AG09309 (cell line): ENCODE measurements around the gene PRRT1.
A peak's percentile ranks its signal among the peaks of the same experiment; 100 is the strongest.
"Not testable (repeated sequence)": the region's sequence is repeated elsewhere in the genome, so short reads cannot be mapped to it uniquely, and the experiment has no call there.

Source experiments
- DNase-seq: peaks from one replicate; pipeline ENCODE4 v3.0.0-alpha.2; 2010; ENCODE audit warnings: low read depth
- H3K4me3 ChIP-seq: 2 replicates; pipeline ENCODE4 v1.5.1; 2011; ENCODE audit warnings: mild to moderate bottlenecking, low read depth, low read length, moderate library complexity; ENCODE audit not compliant: control insufficient read depth
- TF ChIP-seq, protein P1 (sequence below): IDR thresholded peaks from 2 replicates; pipeline ENCODE4 v1.5.1; 2011; ENCODE audit warnings: mild to moderate bottlenecking, low read depth, low read length, inconsistent platforms; ENCODE audit not compliant: insufficient read depth, control insufficient read depth; ENCODE audit errors: missing control alignments

Gene PRRT1

DNA sequence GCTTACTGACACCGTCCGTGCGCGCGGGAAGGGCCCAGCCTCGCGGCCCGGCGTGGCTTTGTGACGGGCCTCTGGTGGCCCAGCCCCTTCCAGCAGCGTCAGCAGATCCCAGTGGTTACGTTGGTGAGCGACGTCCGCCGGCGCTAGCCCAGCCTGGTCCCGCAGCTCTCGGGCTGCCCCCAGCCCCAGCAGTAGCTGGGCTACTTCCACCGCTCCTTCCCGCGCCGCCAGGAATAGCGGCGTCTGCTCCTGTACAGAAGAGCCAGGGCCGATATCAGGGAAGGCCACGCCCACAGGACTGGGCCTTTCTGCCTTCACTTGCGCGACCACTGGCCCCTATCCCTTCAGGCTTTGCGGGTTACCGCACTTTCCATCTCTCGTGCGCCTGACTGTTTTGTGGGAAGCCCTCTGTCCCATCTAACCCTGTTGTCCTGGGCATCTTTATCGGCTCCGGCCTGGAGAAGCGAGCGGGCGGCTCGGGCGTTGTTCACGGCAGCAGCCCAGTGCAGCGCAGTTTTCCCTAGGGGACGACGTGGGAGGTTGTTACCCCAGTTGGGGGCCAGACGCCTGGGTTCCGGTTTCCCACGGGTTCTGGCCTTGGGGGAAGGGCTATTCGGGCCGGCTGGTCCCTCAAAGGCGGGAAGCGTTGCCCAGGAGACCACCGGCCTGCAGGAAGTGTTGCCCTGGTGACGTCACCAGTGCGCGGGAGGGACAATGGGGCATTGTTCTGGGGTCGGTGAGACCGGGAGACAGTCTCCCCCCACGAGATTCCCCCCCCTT lies 44.4 kb upstream of the PRRT1 start:
- peak; percentile 21 for DNase-seq
- peak overlapping the region; percentile 89 for H3K4me3 ChIP-seq
- TF ChIP-seq, protein P1, sequence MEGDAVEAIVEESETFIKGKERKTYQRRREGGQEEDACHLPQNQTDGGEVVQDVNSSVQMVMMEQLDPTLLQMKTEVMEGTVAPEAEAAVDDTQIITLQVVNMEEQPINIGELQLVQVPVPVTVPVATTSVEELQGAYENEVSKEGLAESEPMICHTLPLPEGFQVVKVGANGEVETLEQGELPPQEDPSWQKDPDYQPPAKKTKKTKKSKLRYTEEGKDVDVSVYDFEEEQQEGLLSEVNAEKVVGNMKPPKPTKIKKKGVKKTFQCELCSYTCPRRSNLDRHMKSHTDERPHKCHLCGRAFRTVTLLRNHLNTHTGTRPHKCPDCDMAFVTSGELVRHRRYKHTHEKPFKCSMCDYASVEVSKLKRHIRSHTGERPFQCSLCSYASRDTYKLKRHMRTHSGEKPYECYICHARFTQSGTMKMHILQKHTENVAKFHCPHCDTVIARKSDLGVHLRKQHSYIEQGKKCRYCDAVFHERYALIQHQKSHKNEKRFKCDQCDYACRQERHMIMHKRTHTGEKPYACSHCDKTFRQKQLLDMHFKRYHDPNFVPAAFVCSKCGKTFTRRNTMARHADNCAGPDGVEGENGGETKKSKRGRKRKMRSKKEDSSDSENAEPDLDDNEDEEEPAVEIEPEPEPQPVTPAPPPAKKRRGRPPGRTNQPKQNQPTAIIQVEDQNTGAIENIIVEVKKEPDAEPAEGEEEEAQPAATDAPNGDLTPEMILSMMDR = no peak

DNA sequence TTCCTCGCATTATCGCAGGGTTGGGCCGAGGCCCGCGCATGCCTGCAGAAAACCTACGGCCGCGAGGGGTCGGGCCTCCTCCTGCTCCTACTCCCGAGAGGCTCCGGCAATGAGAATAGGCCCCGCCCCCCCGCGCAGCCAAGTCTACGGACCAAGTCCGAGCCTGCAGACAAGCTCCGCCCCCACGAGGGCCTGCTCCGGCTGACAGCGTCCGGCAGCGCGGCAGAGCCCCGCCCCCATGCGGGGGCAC lies 43.8 kb upstream of the PRRT1 start:
- TF ChIP-seq, protein P1 = peak; percentile 60
- peak; percentile 99 for DNase-seq
- no peak overlapping the region; the same call in 1 of the 2 replicates for H3K4me3 ChIP-seq

DNA sequence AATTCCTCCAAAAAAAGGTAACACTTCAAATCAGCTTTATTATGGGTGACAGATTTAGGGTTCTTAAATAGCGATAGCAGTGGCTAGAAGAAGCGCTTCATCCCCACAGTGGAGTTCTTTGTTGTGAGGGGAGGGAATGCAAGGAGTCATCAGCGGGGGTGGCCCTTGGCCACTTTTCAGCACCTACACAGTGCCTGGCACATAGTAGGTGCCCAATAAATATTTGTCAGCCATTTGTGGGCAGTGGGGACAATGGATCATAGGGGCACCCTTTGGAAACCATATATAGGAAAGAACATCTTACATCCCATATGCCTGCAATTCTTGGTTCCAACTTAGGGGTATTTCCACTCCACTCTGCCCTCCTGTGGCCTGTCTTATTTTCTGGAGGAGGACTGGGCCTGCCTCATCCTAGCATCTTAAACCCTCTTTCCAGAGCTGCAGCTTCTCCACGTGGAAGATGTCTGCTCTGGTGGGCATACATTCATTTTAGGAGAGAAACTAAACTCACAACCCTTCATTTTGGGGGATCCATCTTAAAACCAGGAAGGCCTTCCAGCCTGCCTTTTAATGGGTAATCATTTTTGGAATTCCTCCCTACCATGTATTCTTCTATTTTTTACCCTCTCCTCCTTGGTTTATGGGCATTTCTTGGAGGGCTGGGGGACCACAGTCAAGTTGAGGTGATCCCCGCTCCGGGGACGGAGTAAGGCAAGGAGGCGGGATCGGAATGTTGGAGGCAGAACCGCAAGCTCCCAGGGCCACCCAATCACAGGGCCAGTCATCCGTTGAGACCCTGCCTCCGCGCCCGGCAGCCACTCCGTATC lies 43.3 kb upstream of the PRRT1 start:
- peak; percentile 18 for DNase-seq
- TF ChIP-seq, protein P1 = peak; percentile 69
- H3K4me3 ChIP-seq = peak overlapping the region; percentile 47

DNA sequence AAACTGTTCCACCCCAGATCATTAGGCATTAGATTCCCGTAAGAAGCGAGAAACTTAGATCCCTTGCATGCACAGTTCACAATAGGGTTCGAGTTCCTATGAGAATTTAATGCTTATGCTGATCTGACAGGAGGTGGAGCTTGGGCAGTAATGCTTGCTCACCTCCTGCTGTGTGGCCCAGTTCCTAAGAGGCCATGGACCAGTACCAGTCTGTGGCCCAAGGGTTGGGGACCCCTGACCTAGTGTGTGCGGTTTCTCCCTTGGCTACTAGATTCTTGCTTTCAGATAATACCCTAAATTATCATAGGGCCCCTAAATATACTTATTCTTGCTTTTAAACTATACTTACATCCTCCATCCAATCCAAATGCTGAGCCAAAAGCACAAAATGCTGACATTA lies 42.6 kb upstream of the PRRT1 start:
- DNase-seq = no peak

DNA sequence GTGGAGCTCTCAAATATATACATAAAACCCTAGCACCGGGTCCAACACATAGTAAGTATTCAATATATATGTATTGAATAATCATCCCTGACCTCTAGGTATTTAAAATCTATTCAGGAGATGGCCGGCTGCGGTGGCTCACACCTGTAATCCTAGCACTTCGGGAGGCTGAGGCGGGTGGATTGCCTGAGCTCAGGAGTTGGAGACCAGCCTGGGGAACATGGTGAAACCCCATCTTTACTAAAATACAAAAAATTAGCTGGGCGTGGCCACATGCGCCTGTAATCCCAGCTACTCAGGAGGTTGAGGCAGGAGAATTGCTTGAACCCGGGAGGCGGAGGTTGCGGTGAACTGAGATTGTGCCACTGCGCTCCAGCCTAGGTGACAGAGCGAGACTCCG lies 41.4 kb upstream of the PRRT1 start:
- H3K4me3 ChIP-seq, DNase-seq: not testable (repeated sequence)

More for the DNA sequence above, 42.6 kb upstream of the PRRT1 start:
- no peak overlapping the region for H3K4me3 ChIP-seq
- TF ChIP-seq, protein P1 = no peak

DNA sequence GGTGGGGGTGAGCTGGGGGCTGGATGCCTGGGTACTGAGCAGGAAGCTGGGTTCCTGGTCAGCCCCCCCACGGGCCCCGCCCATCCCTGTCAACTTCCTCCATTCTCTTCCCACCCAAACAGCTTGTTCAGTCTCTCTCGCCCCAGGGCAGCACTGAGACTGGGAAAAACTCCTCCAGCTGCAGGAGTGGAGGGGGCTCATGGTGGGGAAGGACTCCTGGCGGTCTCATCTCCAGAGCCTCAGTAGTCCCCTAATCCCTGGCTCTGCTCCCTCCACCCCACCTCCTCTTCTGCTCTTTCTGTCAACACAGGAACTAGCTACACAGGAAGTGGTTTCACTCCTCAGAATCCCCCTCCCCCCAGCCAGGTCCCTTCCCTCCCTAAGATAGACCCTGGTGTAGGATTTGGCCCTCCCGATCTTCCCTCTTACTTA lies 40.9 kb upstream of the PRRT1 start, which contains the start of gene GPSM3:
GPSM3 (minus strand) TSS at position 36 of the 432 bp plus-strand sequence. CDS start 130 bp downstream, outside the sequence.
- TF ChIP-seq, protein P1 = no peak
- DNase-seq = no peak
- no peak within 1 kb of the TSS for H3K4me3 ChIP-seq
